HepG2 (cell line): ENCODE measurements around the gene UBE2R2. TPM values are rescaled to one million over a fixed set of nuclear protein-coding genes. Genes with fewer than 3 reads are reported as not detected.

Source experiments
- ESRRA ChIP-seq: sonication (generic); formaldehyde crosslinking; IDR thresholded peaks from 2 replicates; pipeline ENCODE4 v1.5.1; 2020; ENCODE audit warnings: mild to moderate bottlenecking, low read depth, missing genetic modification reagents
- FOXC1 ChIP-seq: sonication (generic); formaldehyde crosslinking; IDR thresholded peaks from 2 replicates; pipeline ENCODE4 v1.8.0; 2022; ENCODE audit warnings: mild to moderate bottlenecking, missing genetic modification reagents, borderline replicate concordance
- HNF1B ChIP-seq: sonication (generic); formaldehyde crosslinking; IDR thresholded peaks from 2 replicates; pipeline ENCODE4 v1.5.1; 2020; ENCODE audit warnings: mild to moderate bottlenecking, moderate library complexity, missing genetic modification reagents
- KAT7 ChIP-seq: IDR thresholded peaks from 2 replicates; pipeline ENCODE4 v1.6.1; 2018; ENCODE audit warnings: borderline replicate concordance, missing compliant biosample characterization
- KLF15 ChIP-seq: sonication (generic); formaldehyde crosslinking; IDR thresholded peaks from 2 replicates; pipeline ENCODE4 v1.8.1; 2023; ENCODE audit warnings: borderline replicate concordance, mild to moderate bottlenecking, inconsistent platforms, missing genetic modification reagents, mixed read lengths
- NFE2L1 ChIP-seq: sonication (generic); formaldehyde crosslinking; IDR thresholded peaks from 2 replicates; pipeline ENCODE4 v1.4.0; 2020; ENCODE audit warnings: missing genetic modification reagents, mild to moderate bottlenecking, borderline replicate concordance
- NFIB ChIP-seq: sonication (generic); formaldehyde crosslinking; IDR thresholded peaks from 2 replicates; pipeline ENCODE4 v1.9.0; 2021; ENCODE audit warnings: missing genetic modification reagents, mild to moderate bottlenecking, borderline replicate concordance
- TGIF2 ChIP-seq: IDR thresholded peaks from 2 replicates; pipeline ENCODE4 v1.6.1; 2016; ENCODE audit warnings: control low read depth, missing compliant biosample characterization
- ZNF3 ChIP-seq: IDR thresholded peaks from 2 replicates; pipeline ENCODE4 v1.7.0; 2017; ENCODE audit warnings: inconsistent platforms
- ZNF407 ChIP-seq: sonication (generic); formaldehyde crosslinking; IDR thresholded peaks from one replicate; pipeline ENCODE4 v1.5.1; 2020; ENCODE audit warnings: mild to moderate bottlenecking, missing genetic modification reagents; ENCODE audit errors: not compliant biosample characterization
- ZNF543 ChIP-seq: sonication (generic); formaldehyde crosslinking; IDR thresholded peaks from 2 replicates; pipeline ENCODE4 v1.4.0; 2020; ENCODE audit warnings: mild to moderate bottlenecking, missing genetic modification reagents
- ZNF713 ChIP-seq: sonication (generic); formaldehyde crosslinking; IDR thresholded peaks from 2 replicates; pipeline ENCODE4 v1.4.0; 2020; ENCODE audit warnings: mild to moderate bottlenecking, missing genetic modification reagents
- ZNF883 ChIP-seq: sonication (generic); formaldehyde crosslinking; IDR thresholded peaks from 2 replicates; pipeline ENCODE4 v1.5.1; 2020; ENCODE audit warnings: mild to moderate bottlenecking, missing genetic modification reagents; ENCODE audit errors: not compliant biosample characterization
- polyA plus RNA-seq, 8 experiments: library from polyadenylated mRNA; depleted of rRNA in 3 of 8; stranded (reverse) in 7 of 8; unstranded in 1 of 8; fragments of >200 nt; fragmentation: Illumina TruSeq in 4 of 8; extraction: Trizol in 4 of 8; gene quantifications; 2 replicates each; pipeline versions ENCODE4 v1.2.1 to v1.2.3, GENCODE V29; 2011 to 2016; ENCODE audit warnings: low read depth in 4 of 8, missing spikeins in 1 of 8, mixed read lengths in 1 of 8; ENCODE audit not compliant: insufficient read depth in 1 of 8
- total RNA-seq, 5 experiments: library from RNA; depleted of rRNA; stranded (reverse); fragments of >200 nt; fragmentation: Illumina TruSeq; extraction: Trizol; gene quantifications; 2 replicates each; pipeline ENCODE4 v1.2.3, GENCODE V29; 2016; ENCODE audit warnings: low read depth in 1 of 5
- TF ChIP-seq, protein P1 (sequence below): sonication (generic); formaldehyde crosslinking; IDR thresholded peaks from 2 replicates; pipeline ENCODE4 v1.8.1; 2023; ENCODE audit warnings: mild to moderate bottlenecking, inconsistent platforms, moderate library complexity, missing genetic modification reagents, borderline replicate concordance
- TF ChIP-seq, protein P2 (sequence below): sonication (generic); formaldehyde crosslinking; IDR thresholded peaks from 2 replicates; pipeline ENCODE4 v1.4.0; 2020; ENCODE audit warnings: mild to moderate bottlenecking, missing genetic modification reagents
- TF ChIP-seq, protein P3 (sequence below): sonication (generic); formaldehyde crosslinking; IDR thresholded peaks from 2 replicates; pipeline ENCODE4 v1.8.1; 2023; ENCODE audit warnings: mild to moderate bottlenecking, missing genetic modification reagents, borderline replicate concordance

UBE2R2 gene
- total and polyA plus RNA-seq, 2 of the 13 experiments (the other 11 are each of a cell fraction or from before 2014, with no cell fraction given) = 14.8 to 20.9 TPM

- no peak for TF ChIP-seq HNF1B
- TF ChIP-seq, protein P1, sequence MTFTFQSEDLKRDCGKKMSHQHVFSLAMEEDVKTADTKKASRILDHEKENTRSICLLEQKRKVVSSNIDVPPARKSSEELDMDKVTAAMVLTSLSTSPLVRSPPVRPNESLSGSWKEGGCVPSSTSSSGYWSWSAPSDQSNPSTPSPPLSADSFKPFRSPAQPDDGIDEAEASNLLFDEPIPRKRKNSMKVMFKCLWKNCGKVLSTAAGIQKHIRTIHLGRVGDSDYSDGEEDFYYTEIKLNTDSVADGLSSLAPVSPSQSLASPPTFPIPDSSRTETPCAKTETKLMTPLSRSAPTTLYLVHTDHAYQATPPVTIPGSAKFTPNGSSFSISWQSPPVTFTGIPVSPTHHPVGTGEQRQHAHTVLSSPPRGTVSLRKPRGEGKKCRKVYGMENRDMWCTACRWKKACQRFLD (CRISPR knock-in tag) = no peak
- TF ChIP-seq NFIB (CRISPR knock-in tag) = no peak
- TF ChIP-seq FOXC1 (CRISPR knock-in tag) = peak; percentile 87
- no peak for TF ChIP-seq KLF15 (CRISPR knock-in tag)
- 0 out of 2 replicates have a peak, but pooled peaks have one; percentile 1 for TF ChIP-seq ZNF713 (CRISPR knock-in tag)
- TF ChIP-seq, protein P2, sequence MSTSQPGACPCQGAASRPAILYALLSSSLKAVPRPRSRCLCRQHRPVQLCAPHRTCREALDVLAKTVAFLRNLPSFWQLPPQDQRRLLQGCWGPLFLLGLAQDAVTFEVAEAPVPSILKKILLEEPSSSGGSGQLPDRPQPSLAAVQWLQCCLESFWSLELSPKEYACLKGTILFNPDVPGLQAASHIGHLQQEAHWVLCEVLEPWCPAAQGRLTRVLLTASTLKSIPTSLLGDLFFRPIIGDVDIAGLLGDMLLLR (CRISPR knock-in tag) = peak; percentile 37; the same call in 1 of the 2 replicates
- no peak for TF ChIP-seq ZNF3 (CRISPR knock-in tag)
- TF ChIP-seq ZNF407 (CRISPR knock-in tag) = no peak
- TF ChIP-seq, protein P3, sequence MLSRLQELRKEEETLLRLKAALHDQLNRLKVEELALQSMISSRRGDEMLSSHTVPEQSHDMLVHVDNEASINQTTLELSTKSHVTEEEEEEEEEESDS (CRISPR knock-in tag) = no peak
- TF ChIP-seq KAT7 (CRISPR knock-in tag) = peak; percentile 86
- no peak for TF ChIP-seq NFE2L1
- TF ChIP-seq ESRRA (CRISPR knock-in tag) = no peak
- TF ChIP-seq ZNF883 (CRISPR knock-in tag) = peak; percentile 83
- TF ChIP-seq TGIF2 (CRISPR knock-in tag) = no peak
- 0 out of 2 replicates have a peak, but pooled peaks have one; percentile 61 for TF ChIP-seq ZNF543 (CRISPR knock-in tag)
Observed at GRCh38 chr9:33816327-33817252, at the start of gene UBE2R2 (continued).
